Stimulated activated CD4-positive, alpha-beta T cell treated with anti-CD3 and anti-CD28 coated beads, Interleukin-1b, Interleukin-23, amount 100 ng/mL, for 24 hours (primary cell): Measurements from ENCODE around the gene OR11G2.
"Not testable (repeated sequence)": the region's sequence is repeated elsewhere in the genome, so short reads cannot be mapped to it uniquely, and the experiment has no call there.

Source experiments
- DNase-seq, 4 experiments: peaks; one replicate each; pipeline ENCODE4 v3.0.0-alpha.2; 2020; ENCODE audit warnings: low read depth in 4 of 4, low spot score in 1 of 4

OR11G2 gene

DNA sequence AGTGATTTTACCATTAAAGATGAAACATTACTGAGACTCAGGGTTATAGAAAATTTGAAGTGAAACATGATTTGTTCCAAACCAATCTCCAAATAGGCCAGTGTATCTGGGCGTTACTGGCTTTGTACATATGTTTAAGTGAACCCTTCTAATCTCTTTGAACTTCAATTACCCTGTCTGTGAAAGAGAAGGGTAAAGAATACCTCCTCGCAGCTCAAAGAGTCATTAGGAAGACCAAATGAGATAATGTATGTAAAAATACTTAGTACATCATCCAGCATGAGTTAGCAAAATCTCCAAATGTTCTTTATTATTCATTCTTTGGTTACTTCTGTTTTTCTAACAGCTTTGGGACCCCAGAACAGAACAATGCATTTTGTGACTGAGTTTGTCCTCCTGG is 32.7 kb downstream of the OR11G2 start, which contains the start of gene OR11H6:
Gene OR11H6 (plus strand): TSS at position 301 of the 400 bp plus-strand sequence. CDS start 0 bp downstream, at position 301.
- DNase-seq, result no peak

DNA sequence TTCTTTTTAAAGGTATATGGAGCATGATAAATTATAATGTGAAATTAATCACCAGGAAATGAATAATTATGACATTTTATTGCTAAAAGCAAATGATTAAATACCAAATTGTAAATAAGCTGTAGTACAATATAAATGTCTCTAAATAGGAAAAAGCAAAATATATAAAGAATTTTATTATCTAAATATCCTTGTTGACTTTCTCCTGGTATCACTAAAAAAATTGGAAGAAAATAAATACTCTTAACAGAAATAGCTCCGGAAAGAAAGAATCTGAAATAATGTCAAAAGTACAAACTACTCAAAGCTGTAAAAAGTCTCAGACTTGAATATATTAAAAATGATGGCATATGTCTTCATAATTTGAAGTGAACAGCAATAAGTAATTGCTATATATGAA is 38.0 kb downstream of the OR11G2 start, which contains the start of gene OR11H7:
Gene OR11H7 (plus strand): TSS at position 301 of the 400 bp plus-strand sequence.
- no peak for DNase-seq

DNA sequence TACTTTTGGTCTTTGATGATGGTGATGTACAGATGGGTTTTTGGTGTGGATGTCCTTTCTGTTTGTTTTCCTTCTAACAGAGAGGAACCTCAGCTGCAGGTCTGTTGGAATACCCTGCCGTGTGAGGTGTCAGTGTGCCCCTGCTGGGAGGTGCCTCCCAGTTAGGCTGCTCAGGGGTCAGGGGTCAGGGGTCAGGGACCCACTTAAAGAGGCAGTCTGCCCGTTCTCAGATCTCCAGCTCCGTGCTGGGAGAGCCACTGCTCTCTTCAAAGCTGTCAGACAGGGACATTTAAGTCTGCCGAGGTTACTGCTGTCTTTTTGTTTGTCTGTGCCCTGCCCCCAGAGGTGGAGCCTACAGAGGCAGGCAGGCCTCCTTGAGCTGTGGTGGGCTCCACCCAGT is 44.7 kb downstream of the OR11G2 start:
- not testable (repeated sequence) for DNase-seq

DNA sequence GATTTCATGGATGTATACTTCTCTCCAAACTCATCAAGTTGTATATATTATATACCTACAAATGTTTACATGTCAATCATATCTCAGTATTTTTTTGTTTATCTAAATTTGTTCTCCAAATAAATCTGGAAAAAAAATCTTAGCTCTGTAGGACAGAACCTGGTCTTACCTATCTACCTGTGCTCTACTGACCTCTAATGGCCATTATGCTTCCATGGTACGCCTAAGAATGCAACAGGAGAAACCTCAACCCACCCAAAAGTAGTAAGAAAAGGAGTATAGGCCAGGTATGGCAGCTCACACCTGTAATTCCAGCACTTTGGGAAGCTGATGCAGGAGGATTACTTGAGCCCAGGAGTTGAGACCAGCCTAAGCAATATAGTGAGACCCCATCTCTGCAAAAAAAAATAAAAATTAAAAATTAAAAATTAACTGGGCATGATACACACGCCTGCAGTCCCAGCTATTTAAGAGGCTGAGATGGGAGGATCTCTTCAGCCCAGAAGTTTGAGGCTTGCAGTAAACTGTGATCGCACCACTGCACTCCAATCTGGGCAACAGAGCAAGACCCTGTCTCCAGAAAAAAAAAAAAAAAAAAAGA is 57.0 kb downstream of the OR11G2 start:
- DNase-seq, result no peak
